ENCODE data around the gene SLC46A2.

- TF ChIP-seq TBP (IDR thresholded peaks at IDR 0.05; ENCODE audit: low read depth, low read length) (no peak), EP300 (IDR thresholded peaks at IDR 0.05; ENCODE audit: borderline replicate concordance in 1 of 2, low read depth in 2 of 2, low read length in 2 of 2) (no peak), TCF12 (IDR thresholded peaks at IDR 0.05; ENCODE audit: low read depth, low read length) (no peak), POLR2AphosphoS5 (IDR thresholded peaks at IDR 0.05; ENCODE audit: low read depth, low read length) (no peak)
- TF ChIP-seq, protein P1, sequence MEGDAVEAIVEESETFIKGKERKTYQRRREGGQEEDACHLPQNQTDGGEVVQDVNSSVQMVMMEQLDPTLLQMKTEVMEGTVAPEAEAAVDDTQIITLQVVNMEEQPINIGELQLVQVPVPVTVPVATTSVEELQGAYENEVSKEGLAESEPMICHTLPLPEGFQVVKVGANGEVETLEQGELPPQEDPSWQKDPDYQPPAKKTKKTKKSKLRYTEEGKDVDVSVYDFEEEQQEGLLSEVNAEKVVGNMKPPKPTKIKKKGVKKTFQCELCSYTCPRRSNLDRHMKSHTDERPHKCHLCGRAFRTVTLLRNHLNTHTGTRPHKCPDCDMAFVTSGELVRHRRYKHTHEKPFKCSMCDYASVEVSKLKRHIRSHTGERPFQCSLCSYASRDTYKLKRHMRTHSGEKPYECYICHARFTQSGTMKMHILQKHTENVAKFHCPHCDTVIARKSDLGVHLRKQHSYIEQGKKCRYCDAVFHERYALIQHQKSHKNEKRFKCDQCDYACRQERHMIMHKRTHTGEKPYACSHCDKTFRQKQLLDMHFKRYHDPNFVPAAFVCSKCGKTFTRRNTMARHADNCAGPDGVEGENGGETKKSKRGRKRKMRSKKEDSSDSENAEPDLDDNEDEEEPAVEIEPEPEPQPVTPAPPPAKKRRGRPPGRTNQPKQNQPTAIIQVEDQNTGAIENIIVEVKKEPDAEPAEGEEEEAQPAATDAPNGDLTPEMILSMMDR (IDR thresholded peaks at IDR 0.05; ENCODE audit: control extremely low read depth in 1 of 3, insufficient read depth in 1 of 3, low read depth in 1 of 3, low read length in 3 of 3): no peak
These were observed 34.5 kb downstream of the SLC46A2 start for GRCh38 chr9:112856200-112856599.
